HG03108 (cell line): ENCODE results near the gene SHB.
A peak's percentile ranks its signal among the peaks of the same experiment; 100 is the strongest.

Source experiments
- ATAC-seq: cut with Tn5 transposase; IDR thresholded peaks from one replicate; pipeline ENCODE4 v1.9.1; 2021; ENCODE audit warnings: moderate library complexity; ENCODE audit not compliant: unreplicated experiment

The SHB gene

GRCh38 chr9:37956904-37957663 is 111.9 kb downstream of the SHB start:
- ATAC-seq = no peak

GRCh38 chr9:37956423-37956820 is 112.6 kb downstream of the SHB start:
- ATAC-seq = no peak

GRCh38 chr9:37955781-37956422 is 113.1 kb downstream of the SHB start:
- ATAC-seq = no peak

- peak; percentile 43 for ATAC-seq
Measured at GRCh38 chr9:37954581-37954981, 114.4 kb downstream of the SHB start.

- peak; percentile 59 for ATAC-seq
Measured at GRCh38 chr9:37953775-37954437, 115.1 kb downstream of the SHB start.

- ATAC-seq = no peak
Measured at GRCh38 chr9:37953206-37953774, 115.7 kb downstream of the SHB start.

GRCh38 chr9:37952731-37953130 is 116.3 kb downstream of the SHB start:
- no peak for ATAC-seq

- no peak for ATAC-seq
Measured at GRCh38 chr9:37951671-37952449, 117.2 kb downstream of the SHB start.

GRCh38 chr9:37950561-37950960 is 118.5 kb downstream of the SHB start:
- ATAC-seq = no peak

GRCh38 chr9:37949576-37949975 is 119.5 kb downstream of the SHB start:
- no peak for ATAC-seq

GRCh38 chr9:37948417-37948980 is 120.5 kb downstream of the SHB start:
- no peak for ATAC-seq

- no peak for ATAC-seq
Measured at GRCh38 chr9:37947977-37948376, 121.0 kb downstream of the SHB start.

GRCh38 chr9:37947471-37947870 is 121.6 kb downstream of the SHB start:
- ATAC-seq = no peak

GRCh38 chr9:37946971-37947370 is 122.1 kb downstream of the SHB start:
- ATAC-seq = no peak

- no peak for ATAC-seq
Measured at GRCh38 chr9:37946041-37946440, 123.0 kb downstream of the SHB start.

- no peak for ATAC-seq
Measured at GRCh38 chr9:37944671-37945481, 124.2 kb downstream of the SHB start.

GRCh38 chr9:37944266-37944650 is 124.8 kb downstream of the SHB start:
- no peak for ATAC-seq

GRCh38 chr9:37943345-37944265 is 125.4 kb downstream of the SHB start:
- no peak for ATAC-seq
